RWPE1 (cell line): ENCODE results near the gene EPB41L2.

Experiments
- CTCF ChIA-PET: fragments of 350-600 bp; sonication (Branson Sonifier 250); formaldehyde crosslinking; extraction: SDS; loops from one replicate; lab custom pipeline; 2021; lab: Yijun Ruan, JAX
- POLR2A ChIA-PET: fragments of 400-600 bp; formaldehyde crosslinking; extraction: SDS; loops from one replicate; lab custom pipeline; 2020; ENCODE audit warnings: antibody characterized with exemption; ENCODE audit not compliant: low non-redundant PET; lab: Yijun Ruan, JAX
- DNase-seq: peaks from one replicate; pipeline ENCODE4 v3.0.0; 2012; ENCODE audit warnings: low spot score
- H3K27ac ChIP-seq: fragments of 450-650 bp; 2 replicates; pipeline ENCODE4 v1.5.1; 2017
- CTCF ChIP-seq: fragments of 450-650 bp; conservative IDR thresholded peaks from 2 replicates; pipeline ENCODE4 v1.5.1; 2017; ENCODE audit warnings: low read depth, mild to moderate bottlenecking

EPB41L2 gene

GRCh38 chr6:131004387-131004755 is 58.7 kb downstream of the EPB41L2 start:
- ChIA-PET CTCF (interaction anchor here (0.7 kb wide), 1 partner anchor 36 kb away, joined by 4 read pairs; no protein-coding TSS in a partner anchor), POLR2A (interaction anchor here (0.7 kb wide), 1 partner anchor 38 kb away, joined by 4 read pairs; no protein-coding TSS in a partner anchor)
- TF ChIP-seq CTCF, result no peak
- no peak overlapping the region for H3K27ac ChIP-seq
- DNase-seq, result no peak

- CTCF ChIA-PET, result interaction anchor here (0.7 kb wide), 1 partner anchor 36 kb away, joined by 4 read pairs; no protein-coding TSS in a partner anchor
- POLR2A ChIA-PET, result no interaction called here
- no peak for TF ChIP-seq CTCF
- DNase-seq, result no peak
- no peak overlapping the region for H3K27ac ChIP-seq
Measured at GRCh38 chr6:131003488-131004386, 59.3 kb downstream of the EPB41L2 start.

- no peak for DNase-seq
- H3K27ac ChIP-seq, result no peak overlapping the region
- ChIA-PET CTCF (interaction anchor here (0.7 kb wide), 1 partner anchor 846 kb away, joined by 3 read pairs; no protein-coding TSS in a partner anchor), POLR2A (no interaction called here)
- TF ChIP-seq CTCF, result no peak
Measured at GRCh38 chr6:131002661-131002980, 60.4 kb downstream of the EPB41L2 start.

- no peak overlapping the region for H3K27ac ChIP-seq
- TF ChIP-seq CTCF, result no peak
- ChIA-PET POLR2A (no interaction called here), CTCF (interaction anchor here (0.7 kb wide), 1 partner anchor 846 kb away, joined by 3 read pairs; no protein-coding TSS in a partner anchor)
- DNase-seq, result no peak
Measured at GRCh38 chr6:131001945-131002660, 60.9 kb downstream of the EPB41L2 start.

- ChIA-PET CTCF (no interaction called here), POLR2A (no interaction called here)
- no peak for DNase-seq
- H3K27ac ChIP-seq, result no peak overlapping the region
- TF ChIP-seq CTCF, result no peak
Measured at GRCh38 chr6:131001111-131001736, 61.8 kb downstream of the EPB41L2 start.

GRCh38 chr6:131000544-131000943 is 62.5 kb downstream of the EPB41L2 start:
- no peak for TF ChIP-seq CTCF
- H3K27ac ChIP-seq, result no peak overlapping the region
- POLR2A ChIA-PET, result no interaction called here
- no peak for DNase-seq
- CTCF ChIA-PET, result no interaction called here
